ENCODE measurements around the gene NOP9. TPM values are rescaled to one million over a fixed set of nuclear protein-coding genes. Genes with fewer than 3 reads are reported as not detected.

Gene NOP9
- total and polyA plus RNA-seq, 9 of the 15 experiments (the other 6 are each of a cell fraction or from before 2014, with no cell fraction given), result 1.0 to 27.9 (median 15.1) TPM

GRCh38 chr14:24311837-24312615 lies 12.4 kb downstream of the NOP9 start:
- Histone ChIP-seq H3K4me1 (replicated peaks in 1 of 2; ENCODE audit: control insufficient read depth in 2 of 2, insufficient read depth in 2 of 2, low read length in 2 of 2) (peaks cover 19 to 21% of the 10 kb centered on the region in 2 experiments), H3K9me1 (ENCODE audit: control insufficient read depth, insufficient read depth, low read length) (no peaks in the 10 kb centered on the region), H3K27ac (ENCODE audit: extremely low read depth, low read depth, low read length) (no peak overlapping the region), H3K27me3 (ENCODE audit: control insufficient read depth in 2 of 2, insufficient read depth in 2 of 2, low read length in 2 of 2) (no peaks in the 10 kb centered on the region), H3K9me3 (replicated peaks; ENCODE audit: control insufficient read depth, insufficient read depth, low read depth, low read length) (no peaks in the 10 kb centered on the region), H4K20me1 (replicated peaks; ENCODE audit: control insufficient read depth, insufficient read depth, low read length) (no peaks in the 10 kb centered on the region), H3K4me2 (ENCODE audit: insufficient read depth, low read length) (no peak overlapping the region), H3K36me3 (ENCODE audit: control insufficient read depth, insufficient read depth, low read length) (peaks cover 28% of the 10 kb centered on the region; the same call in 2 of the 3 replicates), H2AFZ (ENCODE audit: low read depth, low read length) (no peak overlapping the region), H3K9ac (ENCODE audit: insufficient read depth in 1 of 2, low read depth in 2 of 2, low read length in 2 of 2) (no peak overlapping the region), H3K4me3 (no peak overlapping the region), H3K79me2 (ENCODE audit: control insufficient read depth, insufficient read depth, low read length) (no peaks in the 10 kb centered on the region)
- intact Hi-C loops (cut with micrococcal nuclease), result no loop called here
- TF ChIP-seq MITF (IDR thresholded peaks at IDR 0.05) (no peak), YBX1 (IDR thresholded peaks at IDR 0.05) (no peak), ZNF124 (CRISPR knock-in tag; IDR thresholded peaks at IDR 0.05) (no peak), BRF1 (IDR thresholded peaks at IDR 0.05; ENCODE audit: borderline replicate concordance, extremely low read depth, insufficient read length) (no peak), HOMEZ (CRISPR knock-in tag; IDR thresholded peaks at IDR 0.05) (no peak), SUPT5H (IDR thresholded peaks at IDR 0.05) (no peak), HSF4 (CRISPR knock-in tag; IDR thresholded peaks at IDR 0.05; ENCODE audit: borderline replicate concordance) (no peak), BCOR (IDR thresholded peaks at IDR 0.05) (no peak), ADNP (tag; IDR thresholded peaks at IDR 0.05) (no peak), STAT5A (IDR thresholded peaks at IDR 0.05; ENCODE audit: borderline replicate concordance, low read length) (no peak), NCOA1 (IDR thresholded peaks at IDR 0.05; ENCODE audit: low read depth) (no peak), HDAC8 (tag; IDR thresholded peaks at IDR 0.05) (no peak), ZNF175 (CRISPR knock-in tag; IDR thresholded peaks at IDR 0.05; ENCODE audit: low read depth) (no peak), CREB5 (CRISPR knock-in tag; IDR thresholded peaks at IDR 0.05) (no peak)
- ATAC-seq, result no peak
- WGBS (ENCODE audit: insufficient coverage, low coverage, missing lambda C conversion rate), result 100% methylated on average over 1 of the region's 1 CpG
- ChIA-PET POLR2A (interaction anchor here (0.6 kb wide), 1 partner anchor 164 kb away, joined by 4 read pairs; no protein-coding TSS in a partner anchor), CTCF (ENCODE audit: low intra/inter-chr PET ratio) (no interaction called here)
- FAIRE-seq, result no peak
- DNase-seq (ENCODE audit: extremely low read depth in 1 of 4, low spot score in 3 of 4), result no peak
- BruUV-seq (replicated peaks), result no TSS peak
- in situ Hi-C loops (cut with MboI), result no loop called here
